Measurements from ENCODE around the gene CCDC85C.
A peak's percentile ranks its signal among the peaks of the same experiment; 100 is the strongest.

The CCDC85C gene

DNA sequence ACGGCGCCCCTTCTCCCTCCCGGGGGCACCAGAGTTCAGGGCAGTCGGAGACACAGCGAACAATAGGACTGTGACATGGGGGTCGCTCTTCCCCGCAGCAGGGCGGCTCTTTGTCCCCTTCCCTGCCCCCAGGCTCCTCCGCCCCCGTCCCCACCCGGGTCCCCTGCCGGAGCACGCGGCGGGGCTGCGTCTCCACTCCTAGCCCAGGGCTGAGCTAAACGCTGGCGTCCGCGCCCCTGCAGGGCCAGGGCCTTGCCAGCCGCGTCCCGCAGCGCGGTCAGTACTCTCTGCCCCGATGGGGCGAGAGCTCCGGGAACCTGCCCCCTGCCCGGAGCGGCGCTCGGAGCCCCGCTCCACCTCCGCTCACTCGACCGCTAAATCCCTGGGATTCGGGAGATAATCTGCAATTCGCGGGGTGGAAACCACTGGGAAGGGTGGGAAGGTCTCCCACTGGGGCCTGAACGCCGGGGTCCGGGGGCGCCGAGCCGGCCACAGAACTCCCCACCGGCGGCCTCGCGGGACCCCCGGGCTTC, 825 bp upstream of the CCDC85C start:
- Histone ChIP-seq H3K4me1 (ENCODE audit: control insufficient read depth, insufficient read depth, low read length, unreplicated experiment) (peaks cover 18% of the 10 kb centered on the region), H3K27ac (ENCODE audit: low read depth, low read length) (peak overlapping the region; percentile 43; the same call in 1 of the 2 replicates), H2AFZ (ENCODE audit: low read length, unreplicated experiment) (peak overlapping the region; percentile 94), H3K79me2 (ENCODE audit: control insufficient read depth, insufficient read depth, low read length, unreplicated experiment) (peaks cover 27% of the 10 kb centered on the region), H3K4me3 (ENCODE audit: low read depth, low read length) (peak overlapping the region; percentile 96), H3K36me3 (ENCODE audit: insufficient read depth, low read length) (no peaks in the 10 kb centered on the region), H3K27me3 (ENCODE audit: insufficient read depth, low read length) (no peaks in the 10 kb centered on the region)

DNA sequence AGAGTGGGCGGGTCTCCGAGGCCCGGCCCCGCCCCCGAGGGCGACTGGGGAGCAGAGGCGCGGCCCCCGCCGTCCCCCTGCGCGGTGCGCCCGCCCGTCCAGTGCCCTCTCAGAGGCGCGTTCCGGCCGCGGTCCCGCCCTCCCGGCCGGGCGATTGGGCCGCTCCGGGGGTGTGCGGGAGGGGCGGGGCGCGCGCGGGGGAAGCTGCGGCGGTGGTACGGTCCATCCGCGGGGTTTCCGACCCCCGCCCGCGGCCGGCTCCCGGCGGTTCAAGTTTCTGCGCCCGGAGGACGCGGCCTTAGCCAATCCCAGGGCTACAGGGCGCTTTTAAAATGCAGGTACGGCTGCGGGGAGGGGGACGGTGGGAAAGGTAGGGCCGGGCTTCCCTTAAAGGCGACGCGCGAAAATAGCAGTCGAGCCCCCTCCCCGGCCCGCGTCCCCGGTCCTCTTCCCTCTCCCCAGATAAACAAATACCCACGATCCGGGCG, 315 bp upstream of the CCDC85C start:
- H3K27me3 ChIP-seq (ENCODE audit: insufficient read depth, low read length) = no peaks in the 10 kb centered on the region
- peak overlapping the region; percentile 94 for H2AFZ ChIP-seq (ENCODE audit: low read length, unreplicated experiment)
- peaks cover 28% of the 10 kb centered on the region for H3K79me2 ChIP-seq (ENCODE audit: control insufficient read depth, insufficient read depth, low read length, unreplicated experiment)
- no peaks in the 10 kb centered on the region for H3K36me3 ChIP-seq (ENCODE audit: insufficient read depth, low read length)
- peak overlapping the region; percentile 43; the same call in 1 of the 2 replicates for H3K27ac ChIP-seq (ENCODE audit: low read depth, low read length)
- H3K4me1 ChIP-seq (ENCODE audit: control insufficient read depth, insufficient read depth, low read length, unreplicated experiment) = peaks cover 18% of the 10 kb centered on the region
- H3K4me3 ChIP-seq (ENCODE audit: low read depth, low read length) = peak overlapping the region; percentile 96

DNA sequence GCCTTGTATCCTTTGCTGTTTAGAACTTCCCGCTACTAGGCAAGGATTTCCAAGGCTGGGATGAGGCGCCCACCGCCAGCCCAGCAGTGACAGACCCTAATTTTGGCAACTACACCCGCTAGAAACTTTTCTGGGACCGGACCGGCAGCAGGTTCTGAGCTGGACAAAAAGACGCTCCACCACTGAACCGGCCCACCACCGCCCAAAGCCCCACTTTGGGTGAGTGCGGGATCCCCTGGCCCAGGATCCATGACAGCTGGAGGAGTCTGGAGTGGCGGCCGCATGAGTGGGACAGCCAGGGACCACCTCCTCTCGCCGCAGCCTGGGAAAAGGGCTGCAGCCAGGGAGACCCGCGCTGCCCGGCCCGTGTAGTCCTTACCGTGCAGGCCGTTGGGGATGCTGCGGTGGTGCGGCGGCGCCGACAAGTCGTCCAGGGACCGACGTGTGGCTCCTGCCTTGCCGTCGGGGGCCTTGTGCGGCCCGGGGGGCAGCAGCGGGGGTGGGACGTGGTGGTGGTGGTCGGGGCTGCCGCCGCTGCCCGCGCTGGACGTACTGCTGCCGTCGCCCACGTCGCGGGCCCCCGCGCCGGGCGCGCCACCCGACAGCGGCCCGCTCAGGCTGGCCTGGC, 1.1 kb downstream of the CCDC85C start:
- Histone ChIP-seq H3K4me3 (ENCODE audit: low read depth, low read length) (peak overlapping the region; percentile 63), H3K4me1 (ENCODE audit: control insufficient read depth, insufficient read depth, low read length, unreplicated experiment) (peaks cover 18% of the 10 kb centered on the region)

DNA sequence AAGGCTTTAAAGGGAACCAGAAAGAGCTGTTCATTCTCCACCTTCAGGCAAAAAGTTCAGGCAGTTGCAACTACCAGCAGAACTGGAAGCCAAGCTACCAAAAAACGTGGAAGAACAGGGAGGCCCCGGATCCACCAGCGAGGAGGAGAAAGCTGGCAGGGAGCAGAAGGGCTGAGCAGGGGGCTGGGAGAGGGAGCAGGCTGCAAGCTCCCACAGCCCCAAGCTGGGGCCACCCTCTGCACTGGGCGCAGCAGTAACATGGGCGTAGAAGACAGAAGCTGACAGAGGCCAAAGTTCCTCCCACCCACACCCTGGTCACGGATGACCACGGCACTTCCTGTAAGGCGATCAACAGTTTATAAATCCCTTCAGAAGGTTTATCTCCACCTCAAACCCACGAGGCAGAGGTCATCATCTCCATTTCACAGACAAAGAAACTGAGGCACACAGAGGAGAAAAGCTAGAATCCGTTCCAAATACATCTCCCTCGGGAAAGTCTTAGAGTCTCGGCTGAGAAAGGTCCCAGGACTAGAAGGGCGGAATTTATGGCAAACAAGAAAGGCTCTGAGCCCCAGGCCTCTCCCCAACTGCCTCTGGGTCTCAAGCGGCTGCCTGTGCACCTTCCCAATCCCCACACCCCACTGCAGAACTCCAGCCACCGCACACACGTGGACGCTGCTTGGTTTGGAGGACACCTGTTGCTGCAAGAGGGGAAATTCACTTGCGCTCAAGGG, 1.8 kb downstream of the CCDC85C start:
- H3K4me1 ChIP-seq (ENCODE audit: control insufficient read depth, insufficient read depth, low read length, unreplicated experiment) = peaks cover 18% of the 10 kb centered on the region
- H3K27me3 ChIP-seq (ENCODE audit: insufficient read depth, low read length) = no peaks in the 10 kb centered on the region
- no peak overlapping the region for H3K27ac ChIP-seq (ENCODE audit: low read depth, low read length)
- no peak overlapping the region for H2AFZ ChIP-seq (ENCODE audit: low read length, unreplicated experiment)
- H3K79me2 ChIP-seq (ENCODE audit: control insufficient read depth, insufficient read depth, low read length, unreplicated experiment) = peaks cover 28% of the 10 kb centered on the region
- H3K4me3 ChIP-seq (ENCODE audit: low read depth, low read length) = peak overlapping the region; percentile 63
- H3K36me3 ChIP-seq (ENCODE audit: insufficient read depth, low read length) = no peaks in the 10 kb centered on the region

More for the DNA sequence above, 1.1 kb downstream of the CCDC85C start:
- peaks cover 28% of the 10 kb centered on the region for H3K79me2 ChIP-seq (ENCODE audit: control insufficient read depth, insufficient read depth, low read length, unreplicated experiment)
- no peak overlapping the region for H3K27ac ChIP-seq (ENCODE audit: low read depth, low read length)
- no peak overlapping the region for H2AFZ ChIP-seq (ENCODE audit: low read length, unreplicated experiment)
- H3K27me3 ChIP-seq (ENCODE audit: insufficient read depth, low read length) = no peaks in the 10 kb centered on the region
- no peaks in the 10 kb centered on the region for H3K36me3 ChIP-seq (ENCODE audit: insufficient read depth, low read length)

DNA sequence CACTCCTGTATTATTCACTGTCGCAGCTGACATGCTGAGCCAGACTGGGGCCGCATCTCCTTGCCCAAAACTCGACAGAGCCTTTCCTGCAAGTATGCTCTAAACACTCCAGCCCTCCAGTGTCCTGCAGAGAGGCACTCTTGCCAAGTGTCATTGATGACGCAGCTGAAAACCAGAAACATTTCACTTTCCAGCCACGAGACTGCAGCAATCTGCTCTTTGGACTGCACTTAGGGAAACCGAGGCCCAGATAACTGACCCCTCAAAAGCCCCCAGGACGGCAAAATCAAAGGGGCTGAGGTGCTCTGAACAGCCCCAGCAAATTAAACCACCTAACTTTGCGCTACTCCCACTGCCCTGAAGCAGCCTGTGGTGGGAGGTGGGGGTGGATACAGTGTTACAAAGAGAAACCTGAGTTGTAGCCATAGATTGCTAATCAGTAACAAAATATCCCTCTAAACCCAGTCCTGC, 2.6 kb downstream of the CCDC85C start:
- Histone ChIP-seq H3K4me1 (ENCODE audit: control insufficient read depth, insufficient read depth, low read length, unreplicated experiment) (peaks cover 18% of the 10 kb centered on the region), H3K79me2 (ENCODE audit: control insufficient read depth, insufficient read depth, low read length, unreplicated experiment) (peaks cover 28% of the 10 kb centered on the region), H3K27ac (ENCODE audit: low read depth, low read length) (no peak overlapping the region)

DNA sequence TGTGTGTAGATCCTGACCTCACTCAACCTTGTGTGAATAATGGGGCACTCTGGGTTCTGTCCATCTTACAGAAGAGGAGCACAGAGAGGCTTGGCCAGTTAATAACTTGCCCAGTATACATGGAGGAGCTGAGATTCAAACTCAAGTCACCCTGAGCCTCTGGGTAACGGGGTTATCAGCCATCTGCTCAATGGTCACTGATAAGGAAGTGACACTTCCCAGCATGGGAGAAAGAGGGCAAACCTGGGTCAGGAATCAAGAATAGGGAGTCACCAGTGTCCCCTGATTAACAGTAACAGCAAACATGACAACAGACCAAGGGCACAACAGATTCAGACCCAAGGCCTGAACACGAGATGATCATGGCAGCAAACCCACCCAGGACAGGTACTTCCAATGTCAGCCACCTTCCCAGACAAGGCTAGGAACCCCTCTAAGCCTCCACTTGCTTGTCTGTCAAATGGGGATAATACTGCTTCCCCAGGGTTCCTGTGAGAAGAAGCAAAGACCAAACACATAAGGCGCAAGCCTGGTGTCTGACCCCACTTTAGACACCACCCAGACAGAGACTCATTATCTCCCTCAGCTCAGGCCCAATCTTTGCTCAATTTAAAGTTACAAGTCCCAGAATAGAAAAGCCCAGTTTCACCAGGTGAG, 3.6 kb downstream of the CCDC85C start:
- H2AFZ ChIP-seq (ENCODE audit: low read length, unreplicated experiment) = no peak overlapping the region
- H3K4me3 ChIP-seq (ENCODE audit: low read depth, low read length) = no peak overlapping the region
- no peak overlapping the region for H3K27ac ChIP-seq (ENCODE audit: low read depth, low read length)
- peaks cover 18% of the 10 kb centered on the region for H3K4me1 ChIP-seq (ENCODE audit: control insufficient read depth, insufficient read depth, low read length, unreplicated experiment)
- no peaks in the 10 kb centered on the region for H3K27me3 ChIP-seq (ENCODE audit: insufficient read depth, low read length)
- H3K36me3 ChIP-seq (ENCODE audit: insufficient read depth, low read length) = no peaks in the 10 kb centered on the region
- peaks cover 28% of the 10 kb centered on the region for H3K79me2 ChIP-seq (ENCODE audit: control insufficient read depth, insufficient read depth, low read length, unreplicated experiment)

More for the DNA sequence above, 2.6 kb downstream of the CCDC85C start:
- no peaks in the 10 kb centered on the region for H3K27me3 ChIP-seq (ENCODE audit: insufficient read depth, low read length)
- no peaks in the 10 kb centered on the region for H3K36me3 ChIP-seq (ENCODE audit: insufficient read depth, low read length)
- H2AFZ ChIP-seq (ENCODE audit: low read length, unreplicated experiment) = no peak overlapping the region
- H3K4me3 ChIP-seq (ENCODE audit: low read depth, low read length) = peak overlapping the region; percentile 63

DNA sequence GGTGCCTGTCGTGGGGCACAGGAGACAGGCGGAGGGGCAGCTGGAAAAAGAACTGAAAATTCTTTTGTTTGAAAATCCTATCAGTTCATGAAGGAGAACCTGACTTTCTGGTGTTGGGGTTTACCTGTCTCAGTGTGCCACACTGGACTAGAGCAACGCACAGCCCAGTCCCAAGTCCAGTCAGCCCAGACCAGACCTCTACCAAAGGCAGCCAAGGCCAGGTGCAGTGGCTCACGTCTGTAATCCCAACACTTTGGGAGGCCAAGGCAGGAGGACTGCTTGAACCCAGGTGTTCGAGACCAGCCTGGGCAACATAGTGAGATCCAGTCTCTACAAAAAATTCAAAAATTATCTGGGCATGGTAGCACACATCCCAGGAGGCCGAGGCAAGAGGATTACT, 4.6 kb downstream of the CCDC85C start:
- Histone ChIP-seq H2AFZ (ENCODE audit: low read length, unreplicated experiment) (no peak overlapping the region), H3K27me3 (ENCODE audit: insufficient read depth, low read length) (no peaks in the 10 kb centered on the region), H3K36me3 (ENCODE audit: insufficient read depth, low read length) (no peaks in the 10 kb centered on the region), H3K4me3 (ENCODE audit: low read depth, low read length) (no peak overlapping the region), H3K79me2 (ENCODE audit: control insufficient read depth, insufficient read depth, low read length, unreplicated experiment) (peaks cover 28% of the 10 kb centered on the region), H3K4me1 (ENCODE audit: control insufficient read depth, insufficient read depth, low read length, unreplicated experiment) (peaks cover 18% of the 10 kb centered on the region), H3K27ac (ENCODE audit: low read depth, low read length) (no peak overlapping the region)

DNA sequence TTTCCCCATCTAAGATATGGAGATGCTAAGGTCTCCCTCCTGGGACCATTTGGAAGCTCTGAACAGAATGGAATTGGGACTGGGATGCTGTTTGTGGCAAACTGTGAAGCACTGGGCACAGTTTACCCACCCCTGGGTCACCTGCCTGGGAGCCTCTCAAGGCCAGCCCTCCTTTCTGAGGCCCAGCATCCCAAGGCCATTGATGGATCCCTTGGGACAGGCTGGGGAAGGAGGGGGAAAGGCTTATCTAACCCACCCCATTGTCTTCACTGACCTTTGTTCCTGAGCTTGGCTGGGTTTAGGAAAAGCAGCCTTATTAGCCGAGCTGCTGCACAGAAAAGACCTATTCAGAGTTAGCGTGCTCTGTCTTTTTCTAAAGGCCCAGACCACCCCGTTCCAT, 5.2 kb downstream of the CCDC85C start:
- peaks cover 18% of the 10 kb centered on the region for H3K4me1 ChIP-seq (ENCODE audit: control insufficient read depth, insufficient read depth, low read length, unreplicated experiment)
- no peak overlapping the region for H3K4me3 ChIP-seq (ENCODE audit: low read depth, low read length)
- H3K36me3 ChIP-seq (ENCODE audit: insufficient read depth, low read length) = no peaks in the 10 kb centered on the region
- no peak overlapping the region for H2AFZ ChIP-seq (ENCODE audit: low read length, unreplicated experiment)
- peaks cover 28% of the 10 kb centered on the region for H3K79me2 ChIP-seq (ENCODE audit: control insufficient read depth, insufficient read depth, low read length, unreplicated experiment)
- no peak overlapping the region for H3K27ac ChIP-seq (ENCODE audit: low read depth, low read length)
- no peaks in the 10 kb centered on the region for H3K27me3 ChIP-seq (ENCODE audit: insufficient read depth, low read length)

DNA sequence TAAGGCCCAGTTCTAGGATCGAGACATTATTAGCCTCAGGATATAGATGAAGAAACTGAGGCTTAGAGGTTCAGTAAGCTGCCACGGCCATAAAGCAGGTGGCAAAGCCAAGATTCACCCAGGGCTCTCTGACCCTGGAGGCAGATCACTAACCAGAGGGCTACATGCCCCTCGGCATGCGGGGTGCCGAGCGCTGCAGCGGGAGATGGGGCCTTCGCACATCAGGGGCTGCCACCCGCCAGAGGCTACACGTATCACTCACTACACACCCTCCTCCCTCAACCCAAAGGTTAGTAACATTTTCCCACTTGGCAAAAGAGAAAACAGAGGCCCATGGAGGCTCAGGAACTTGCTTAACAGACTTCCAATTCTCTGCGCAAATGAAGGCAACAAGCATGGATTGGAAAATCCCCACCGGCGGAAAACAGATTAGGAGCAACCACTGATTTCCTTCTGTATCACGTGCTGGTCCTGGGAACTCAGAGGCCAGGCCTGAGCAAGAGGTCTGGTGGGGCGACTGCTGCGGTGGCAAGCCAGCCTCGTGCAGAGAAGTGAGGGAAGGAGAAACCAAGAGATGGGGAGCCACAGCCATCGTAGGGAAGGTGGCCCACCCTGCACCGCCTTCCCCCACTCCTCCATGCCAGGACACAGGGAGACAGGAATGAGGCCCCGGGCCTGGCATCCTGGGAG, 6.0 kb downstream of the CCDC85C start:
- H3K4me3 ChIP-seq (ENCODE audit: low read depth, low read length) = no peak overlapping the region
- no peak overlapping the region for H2AFZ ChIP-seq (ENCODE audit: low read length, unreplicated experiment)
- H3K79me2 ChIP-seq (ENCODE audit: control insufficient read depth, insufficient read depth, low read length, unreplicated experiment) = peaks cover 23% of the 10 kb centered on the region
- H3K27ac ChIP-seq (ENCODE audit: low read depth, low read length) = no peak overlapping the region
- peaks cover 18% of the 10 kb centered on the region for H3K4me1 ChIP-seq (ENCODE audit: control insufficient read depth, insufficient read depth, low read length, unreplicated experiment)
- no peaks in the 10 kb centered on the region for H3K36me3 ChIP-seq (ENCODE audit: insufficient read depth, low read length)
- no peaks in the 10 kb centered on the region for H3K27me3 ChIP-seq (ENCODE audit: insufficient read depth, low read length)

DNA sequence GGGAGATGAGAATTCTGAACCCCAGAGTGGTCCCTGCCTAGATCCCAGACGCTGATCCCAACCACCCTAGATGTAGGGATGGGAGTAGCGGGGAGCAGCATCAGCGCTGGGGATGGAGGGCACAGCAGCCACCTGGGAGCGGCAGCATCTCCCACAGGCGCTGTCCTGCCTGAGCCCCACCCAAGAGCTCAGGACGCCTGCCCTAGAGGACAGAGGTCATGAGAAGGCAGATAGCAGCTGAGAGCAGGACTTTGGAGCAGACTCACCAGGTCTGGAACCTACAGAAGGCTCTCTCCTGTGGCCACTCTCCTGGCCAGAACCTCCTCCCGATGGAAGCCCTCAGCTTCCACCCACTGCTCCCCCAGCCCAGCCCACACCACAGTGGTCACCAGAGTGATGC, 7.2 kb downstream of the CCDC85C start:
- Histone ChIP-seq H3K27ac (ENCODE audit: low read depth, low read length) (no peak overlapping the region), H3K4me3 (ENCODE audit: low read depth, low read length) (no peak overlapping the region), H3K4me1 (ENCODE audit: control insufficient read depth, insufficient read depth, low read length, unreplicated experiment) (peaks cover 7% of the 10 kb centered on the region), H3K27me3 (ENCODE audit: insufficient read depth, low read length) (no peaks in the 10 kb centered on the region), H3K79me2 (ENCODE audit: control insufficient read depth, insufficient read depth, low read length, unreplicated experiment) (peaks cover 11% of the 10 kb centered on the region), H2AFZ (ENCODE audit: low read length, unreplicated experiment) (no peak overlapping the region), H3K36me3 (ENCODE audit: insufficient read depth, low read length) (no peaks in the 10 kb centered on the region)

All from ACC112 (cell line).